ENCODE measurements around the gene LEAP2.
"Not testable (repeated sequence)": the region's sequence is repeated elsewhere in the genome, so short reads cannot be mapped to it uniquely, and the experiment has no call there.

The LEAP2 gene

GRCh38 chr5:132840896-132841295 lies 32.6 kb upstream of the LEAP2 start:
- no peak for DNase-seq (ENCODE audit: low read depth in 1 of 2, low spot score in 1 of 2)

GRCh38 chr5:132841305-132841704 lies 32.2 kb upstream of the LEAP2 start:
- DNase-seq (ENCODE audit: low read depth in 1 of 2, low spot score in 1 of 2): no peak

GRCh38 chr5:132848270-132848669 lies 25.2 kb upstream of the LEAP2 start:
- no peak for DNase-seq (ENCODE audit: low read depth in 1 of 2, low spot score in 1 of 2)

GRCh38 chr5:132849347-132849746 lies 24.1 kb upstream of the LEAP2 start:
- DNase-seq (ENCODE audit: low read depth in 1 of 2, low spot score in 1 of 2): no peak

GRCh38 chr5:132850066-132850465 lies 23.4 kb upstream of the LEAP2 start:
- DNase-seq (ENCODE audit: low read depth in 1 of 2, low spot score in 1 of 2): no peak

GRCh38 chr5:132853323-132853722 lies 20.1 kb upstream of the LEAP2 start:
- no peak for DNase-seq (ENCODE audit: low read depth in 1 of 2, low spot score in 1 of 2)

GRCh38 chr5:132853790-132854189 lies 19.7 kb upstream of the LEAP2 start:
- no peak for DNase-seq (ENCODE audit: low read depth in 1 of 2, low spot score in 1 of 2)

GRCh38 chr5:132854301-132854700 lies 19.2 kb upstream of the LEAP2 start:
- DNase-seq (ENCODE audit: low read depth in 1 of 2, low spot score in 1 of 2): no peak

GRCh38 chr5:132854992-132855391 lies 18.5 kb upstream of the LEAP2 start:
- DNase-seq (ENCODE audit: low read depth in 1 of 2, low spot score in 1 of 2): not testable (repeated sequence)

- DNase-seq (ENCODE audit: low read depth in 1 of 2, low spot score in 1 of 2): no peak
These were observed 17.5 kb upstream of the LEAP2 start for GRCh38 chr5:132856011-132856410.

GRCh38 chr5:132859889-132860437 lies 13.5 kb upstream of the LEAP2 start:
- DNase-seq (ENCODE audit: low read depth in 1 of 2, low spot score in 1 of 2): no peak

GRCh38 chr5:132860742-132861141 lies 12.7 kb upstream of the LEAP2 start:
- no peak for DNase-seq (ENCODE audit: low read depth in 1 of 2, low spot score in 1 of 2)

GRCh38 chr5:132865668-132866341 lies 7.7 kb upstream of the LEAP2 start:
- no peak for DNase-seq (ENCODE audit: low read depth in 1 of 2, low spot score in 1 of 2)

GRCh38 chr5:132866342-132867045 lies 7.0 kb upstream of the LEAP2 start, which contains the start of the genes GDF9 and UQCRQ:
TSS of gene GDF9 (minus strand) at chr5:132866469. CDS start at chr5:132864533, 1,936 bp downstream.
TSS of gene UQCRQ (plus strand) at chr5:132866642. CDS start at chr5:132866882, 240 bp downstream.
- peak; percentile 70 to 79 for DNase-seq (ENCODE audit: low read depth in 1 of 2, low spot score in 1 of 2)

- DNase-seq (ENCODE audit: low read depth in 1 of 2, low spot score in 1 of 2): no peak
These were observed 6.4 kb upstream of the LEAP2 start for GRCh38 chr5:132867046-132867451.

- DNase-seq (ENCODE audit: low read depth in 1 of 2, low spot score in 1 of 2): no peak
These were observed 4.7 kb upstream of the LEAP2 start for GRCh38 chr5:132868754-132869153.

- DNase-seq (ENCODE audit: low read depth in 1 of 2, low spot score in 1 of 2): no peak
These were observed 2.7 kb upstream of the LEAP2 start for GRCh38 chr5:132870801-132871200.

- no peak for DNase-seq (ENCODE audit: low read depth in 1 of 2, low spot score in 1 of 2)
These were observed 1.8 kb upstream of the LEAP2 start for GRCh38 chr5:132871459-132872284.

- no peak for DNase-seq (ENCODE audit: low read depth in 1 of 2, low spot score in 1 of 2)
These were observed 715 bp upstream of the LEAP2 start for GRCh38 chr5:132872788-132873118.

- no peak for DNase-seq (ENCODE audit: low read depth in 1 of 2, low spot score in 1 of 2)
These were observed 433 bp downstream of the LEAP2 start for GRCh38 chr5:132873930-132874271.

GRCh38 chr5:132876020-132876759 lies 2.7 kb downstream of the LEAP2 start:
- DNase-seq (ENCODE audit: low read depth in 1 of 2, low spot score in 1 of 2): no peak
